ENCODE measurements around the gene SLC25A21.

Gene SLC25A21

GRCh38 chr14:37056473-37056872, 115.9 kb downstream of the SLC25A21 start:
- no CpG with 5 or more reads among the region's 3 CpGs for WGBS (ENCODE audit: extremely low coverage, insufficient coverage, insufficient read length)
- no peak overlapping the region for H4K8ac ChIP-seq (ENCODE audit: low read depth, low read length)

GRCh38 chr14:37054869-37055268, 117.5 kb downstream of the SLC25A21 start:
- WGBS (ENCODE audit: extremely low coverage, insufficient coverage, insufficient read length): no CpG with 5 or more reads among the region's 2 CpGs
- Histone ChIP-seq H3K4ac (ENCODE audit: low read depth, low read length) (no peak overlapping the region), H3K9ac (ENCODE audit: low read length) (no peak overlapping the region), H2BK12ac (ENCODE audit: low read length) (no peak overlapping the region), H3K18ac (ENCODE audit: low read length) (no peak overlapping the region), H2BK120ac (ENCODE audit: insufficient read depth, low read length, poor library complexity) (no peak overlapping the region), H2AFZ (ENCODE audit: insufficient read depth, low read length, poor library complexity) (no peak overlapping the region), H3K27ac (ENCODE audit: low read depth, low read length) (no peak overlapping the region), H3K23ac (ENCODE audit: low read length) (no peak overlapping the region), H2AK5ac (ENCODE audit: low read length) (no peak overlapping the region), H3K27me3 (ENCODE audit: insufficient read depth, low read length) (no peaks in the 10 kb centered on the region), H4K8ac (ENCODE audit: low read depth, low read length) (no peak overlapping the region), H4K91ac (ENCODE audit: low read depth, low read length) (no peak overlapping the region), H3K79me2 (ENCODE audit: control insufficient read depth, insufficient read depth, low read length, poor library complexity) (no peaks in the 10 kb centered on the region), H3K36me3 (ENCODE audit: control insufficient read depth in 1 of 2, insufficient read depth in 2 of 2, low read length in 2 of 2) (no peaks in the 10 kb centered on the region), H3K4me3 (ENCODE audit: low read depth, low read length) (no peak overlapping the region), H3K9me3 (ENCODE audit: insufficient read depth, low read depth, low read length) (no peaks in the 10 kb centered on the region), H2BK5ac (ENCODE audit: low read depth, low read length, poor library complexity) (no peak overlapping the region), H4K12ac (ENCODE audit: low read depth, low read length) (no peak overlapping the region), H3K4me1 (ENCODE audit: control insufficient read depth in 1 of 2, insufficient read depth in 2 of 2, low read length in 2 of 2) (no peaks in the 10 kb centered on the region), H3K79me1 (ENCODE audit: low read length) (no peaks in the 10 kb centered on the region), H3K14ac (ENCODE audit: low read length) (no peak overlapping the region), H3K4me2 (ENCODE audit: low read length) (no peak overlapping the region)
- DNase-seq: no peak

More at GRCh38 chr14:37056473-37056872, 115.9 kb downstream of the SLC25A21 start:
- no peak overlapping the region for H4K91ac ChIP-seq (ENCODE audit: low read depth, low read length)
- H3K14ac ChIP-seq (ENCODE audit: low read length): no peak overlapping the region
- no peak overlapping the region for H3K27ac ChIP-seq (ENCODE audit: low read depth, low read length)
- no peak overlapping the region for H2BK5ac ChIP-seq (ENCODE audit: low read depth, low read length, poor library complexity)
- H3K79me2 ChIP-seq (ENCODE audit: control insufficient read depth, insufficient read depth, low read length, poor library complexity): no peaks in the 10 kb centered on the region
- H3K4ac ChIP-seq (ENCODE audit: low read depth, low read length): no peak overlapping the region
- H3K4me1 ChIP-seq (ENCODE audit: control insufficient read depth in 1 of 2, insufficient read depth in 2 of 2, low read length in 2 of 2): no peaks in the 10 kb centered on the region
- H2BK12ac ChIP-seq (ENCODE audit: low read length): no peak overlapping the region
- H3K18ac ChIP-seq (ENCODE audit: low read length): no peak overlapping the region
- H3K9ac ChIP-seq (ENCODE audit: low read length): no peak overlapping the region
- no peaks in the 10 kb centered on the region for H3K36me3 ChIP-seq (ENCODE audit: control insufficient read depth in 1 of 2, insufficient read depth in 2 of 2, low read length in 2 of 2)
- H3K4me3 ChIP-seq (ENCODE audit: low read depth, low read length): no peak overlapping the region
- DNase-seq: no peak
- H3K23ac ChIP-seq (ENCODE audit: low read length): no peak overlapping the region
- H3K79me1 ChIP-seq (ENCODE audit: low read length): no peaks in the 10 kb centered on the region
- no peak overlapping the region for H2AK5ac ChIP-seq (ENCODE audit: low read length)
- H3K9me3 ChIP-seq (ENCODE audit: insufficient read depth, low read depth, low read length): no peaks in the 10 kb centered on the region
- H2AFZ ChIP-seq (ENCODE audit: insufficient read depth, low read length, poor library complexity): no peak overlapping the region
- H4K12ac ChIP-seq (ENCODE audit: low read depth, low read length): no peak overlapping the region
- no peak overlapping the region for H2BK120ac ChIP-seq (ENCODE audit: insufficient read depth, low read length, poor library complexity)
- no peaks in the 10 kb centered on the region for H3K27me3 ChIP-seq (ENCODE audit: insufficient read depth, low read length)
- H3K4me2 ChIP-seq (ENCODE audit: low read length): no peak overlapping the region

- Histone ChIP-seq H3K14ac (ENCODE audit: low read length) (no peak overlapping the region), H3K36me3 (ENCODE audit: control insufficient read depth in 1 of 2, insufficient read depth in 2 of 2, low read length in 2 of 2) (no peaks in the 10 kb centered on the region), H3K4me3 (ENCODE audit: low read depth, low read length) (no peak overlapping the region), H3K4me2 (ENCODE audit: low read length) (no peak overlapping the region), H3K9ac (ENCODE audit: low read length) (no peak overlapping the region), H3K18ac (ENCODE audit: low read length) (no peak overlapping the region), H3K27me3 (ENCODE audit: insufficient read depth, low read length) (no peaks in the 10 kb centered on the region), H3K79me2 (ENCODE audit: control insufficient read depth, insufficient read depth, low read length, poor library complexity) (no peaks in the 10 kb centered on the region), H2AFZ (ENCODE audit: insufficient read depth, low read length, poor library complexity) (no peak overlapping the region), H2BK12ac (ENCODE audit: low read length) (no peak overlapping the region), H3K4me1 (ENCODE audit: control insufficient read depth in 1 of 2, insufficient read depth in 2 of 2, low read length in 2 of 2) (no peaks in the 10 kb centered on the region), H4K8ac (ENCODE audit: low read depth, low read length) (no peak overlapping the region), H3K79me1 (ENCODE audit: low read length) (no peaks in the 10 kb centered on the region), H2AK5ac (ENCODE audit: low read length) (no peak overlapping the region), H3K27ac (ENCODE audit: low read depth, low read length) (no peak overlapping the region), H2BK120ac (ENCODE audit: insufficient read depth, low read length, poor library complexity) (no peak overlapping the region), H2BK5ac (ENCODE audit: low read depth, low read length, poor library complexity) (no peak overlapping the region), H4K12ac (ENCODE audit: low read depth, low read length) (no peak overlapping the region), H3K9me3 (ENCODE audit: insufficient read depth, low read depth, low read length) (no peaks in the 10 kb centered on the region), H4K91ac (ENCODE audit: low read depth, low read length) (no peak overlapping the region), H3K4ac (ENCODE audit: low read depth, low read length) (no peak overlapping the region), H3K23ac (ENCODE audit: low read length) (no peak overlapping the region)
- no peak for DNase-seq
These were observed 118.3 kb downstream of the SLC25A21 start for GRCh38 chr14:37054144-37054543.

- Histone ChIP-seq H4K12ac (ENCODE audit: low read depth, low read length) (no peak overlapping the region), H3K36me3 (ENCODE audit: control insufficient read depth in 1 of 2, insufficient read depth in 2 of 2, low read length in 2 of 2) (no peaks in the 10 kb centered on the region), H3K4me3 (ENCODE audit: low read depth, low read length) (no peak overlapping the region), H3K18ac (ENCODE audit: low read length) (no peak overlapping the region), H3K27me3 (ENCODE audit: insufficient read depth, low read length) (no peaks in the 10 kb centered on the region), H3K79me1 (ENCODE audit: low read length) (no peaks in the 10 kb centered on the region), H4K91ac (ENCODE audit: low read depth, low read length) (no peak overlapping the region), H3K23ac (ENCODE audit: low read length) (no peak overlapping the region), H3K4me1 (ENCODE audit: control insufficient read depth in 1 of 2, insufficient read depth in 2 of 2, low read length in 2 of 2) (no peaks in the 10 kb centered on the region), H2BK5ac (ENCODE audit: low read depth, low read length, poor library complexity) (no peak overlapping the region), H2BK12ac (ENCODE audit: low read length) (no peak overlapping the region), H3K14ac (ENCODE audit: low read length) (no peak overlapping the region), H3K4me2 (ENCODE audit: low read length) (no peak overlapping the region), H3K4ac (ENCODE audit: low read depth, low read length) (no peak overlapping the region), H2AFZ (ENCODE audit: insufficient read depth, low read length, poor library complexity) (no peak overlapping the region), H3K9ac (ENCODE audit: low read length) (no peak overlapping the region), H2AK5ac (ENCODE audit: low read length) (no peak overlapping the region), H3K27ac (ENCODE audit: low read depth, low read length) (no peak overlapping the region), H2BK120ac (ENCODE audit: insufficient read depth, low read length, poor library complexity) (no peak overlapping the region), H3K79me2 (ENCODE audit: control insufficient read depth, insufficient read depth, low read length, poor library complexity) (no peaks in the 10 kb centered on the region), H4K8ac (ENCODE audit: low read depth, low read length) (no peak overlapping the region), H3K9me3 (ENCODE audit: insufficient read depth, low read depth, low read length) (no peaks in the 10 kb centered on the region)
- no CpG with 5 or more reads among the region's 5 CpGs for WGBS (ENCODE audit: extremely low coverage, insufficient coverage, insufficient read length)
- DNase-seq: no peak
These were observed 120.7 kb downstream of the SLC25A21 start for GRCh38 chr14:37051680-37052079.
